Left hindlimb (tissue), 1 donor: Measurements from ENCODE around the gene LRCH1.

Experiments
- DNase-seq: peaks from one replicate; pipeline ENCODE4 v3.0.0-alpha.2; 2018

LRCH1 gene

GRCh38 chr13:46595136-46595884 is 42.3 kb downstream of the LRCH1 start:
- DNase-seq: no peak

GRCh38 chr13:46595885-46596275 is 42.9 kb downstream of the LRCH1 start:
- DNase-seq: no peak

GRCh38 chr13:46596466-46596865 is 43.5 kb downstream of the LRCH1 start:
- DNase-seq: no peak

- DNase-seq: no peak
Observed at GRCh38 chr13:46598140-46598819, 45.3 kb downstream of the LRCH1 start.

- no peak for DNase-seq
Observed at GRCh38 chr13:46598820-46599180, 45.8 kb downstream of the LRCH1 start.

GRCh38 chr13:46600943-46601311 is 48.0 kb downstream of the LRCH1 start:
- DNase-seq: no peak

- no peak for DNase-seq
Observed at GRCh38 chr13:46602531-46602930, 49.6 kb downstream of the LRCH1 start.

- DNase-seq: no peak
Observed at GRCh38 chr13:46603165-46603603, 50.2 kb downstream of the LRCH1 start.

GRCh38 chr13:46604226-46604990 is 51.4 kb downstream of the LRCH1 start:
- DNase-seq: no peak

GRCh38 chr13:46605076-46605824 is 52.3 kb downstream of the LRCH1 start:
- DNase-seq: no peak

GRCh38 chr13:46605825-46606554 is 53.0 kb downstream of the LRCH1 start:
- DNase-seq: no peak

- no peak for DNase-seq
Observed at GRCh38 chr13:46606970-46607369, 54.0 kb downstream of the LRCH1 start.

GRCh38 chr13:46607768-46608564 is 55.0 kb downstream of the LRCH1 start:
- DNase-seq: no peak

GRCh38 chr13:46609052-46609451 is 56.1 kb downstream of the LRCH1 start:
- DNase-seq: no peak

- DNase-seq: no peak
Observed at GRCh38 chr13:46609726-46610125, 56.8 kb downstream of the LRCH1 start.

- no peak for DNase-seq
Observed at GRCh38 chr13:46612267-46612666, 59.3 kb downstream of the LRCH1 start.

GRCh38 chr13:46613409-46614049 is 60.6 kb downstream of the LRCH1 start:
- no peak for DNase-seq

GRCh38 chr13:46614582-46614981 is 61.6 kb downstream of the LRCH1 start:
- no peak for DNase-seq

- no peak for DNase-seq
Observed at GRCh38 chr13:46615888-46616531, 63.0 kb downstream of the LRCH1 start.

GRCh38 chr13:46617229-46617721 is 64.3 kb downstream of the LRCH1 start:
- DNase-seq: no peak
